Measurements from ENCODE around the gene IGSF8. TPM values are rescaled to one million over a fixed set of nuclear protein-coding genes. Genes with fewer than 3 reads are reported as not detected.

Gene IGSF8
- total RNA-seq, 1 donor from 2014 or later, result 35.9 TPM

DNA sequence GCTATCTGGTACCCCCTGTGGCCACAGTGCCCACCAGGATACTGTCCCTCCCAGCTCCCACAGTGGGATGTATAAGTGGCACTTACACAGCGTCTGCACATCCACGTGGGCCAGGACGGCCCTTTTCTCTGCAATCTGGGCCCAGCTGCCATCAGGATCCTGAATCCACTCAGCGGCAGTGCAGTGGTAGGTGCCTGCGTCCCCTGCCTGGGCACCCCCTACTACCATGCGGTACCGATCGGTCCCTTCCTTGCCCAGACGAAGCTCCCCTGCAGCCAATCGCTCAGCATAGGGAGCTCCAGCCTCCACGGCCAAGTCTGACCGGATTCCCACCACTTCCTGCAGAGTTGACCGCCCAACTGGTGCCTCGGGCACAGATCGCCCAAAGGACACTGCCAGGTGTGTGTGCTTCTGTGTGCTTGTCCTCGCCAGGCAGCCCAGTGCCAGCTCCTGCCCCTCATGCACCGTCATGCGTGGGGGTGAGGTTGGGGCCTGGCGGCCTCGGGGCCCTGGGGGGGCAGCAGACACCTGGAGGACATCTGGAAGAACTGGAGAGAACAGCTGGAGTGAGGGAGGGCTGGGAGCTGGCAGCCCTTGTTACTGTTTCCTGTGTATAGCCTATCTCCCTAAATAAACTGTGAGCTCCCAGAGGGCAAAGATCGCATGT, 4.7 kb downstream of the IGSF8 start:
- Histone ChIP-seq H3K36me3 (peaks cover 56% of the 10 kb centered on the region), H3K27ac (no peak overlapping the region), H3K4me3 (no peak overlapping the region), H3K27me3 (ENCODE audit: low read depth) (no peaks in the 10 kb centered on the region), H3K9me3 (no peaks in the 10 kb centered on the region), H3K4me1 (peaks cover 24% of the 10 kb centered on the region)
- no peak for ATAC-seq
- intact Hi-C loops (cut with DNase I), result no loop called here
- TF ChIP-seq, protein P1, sequence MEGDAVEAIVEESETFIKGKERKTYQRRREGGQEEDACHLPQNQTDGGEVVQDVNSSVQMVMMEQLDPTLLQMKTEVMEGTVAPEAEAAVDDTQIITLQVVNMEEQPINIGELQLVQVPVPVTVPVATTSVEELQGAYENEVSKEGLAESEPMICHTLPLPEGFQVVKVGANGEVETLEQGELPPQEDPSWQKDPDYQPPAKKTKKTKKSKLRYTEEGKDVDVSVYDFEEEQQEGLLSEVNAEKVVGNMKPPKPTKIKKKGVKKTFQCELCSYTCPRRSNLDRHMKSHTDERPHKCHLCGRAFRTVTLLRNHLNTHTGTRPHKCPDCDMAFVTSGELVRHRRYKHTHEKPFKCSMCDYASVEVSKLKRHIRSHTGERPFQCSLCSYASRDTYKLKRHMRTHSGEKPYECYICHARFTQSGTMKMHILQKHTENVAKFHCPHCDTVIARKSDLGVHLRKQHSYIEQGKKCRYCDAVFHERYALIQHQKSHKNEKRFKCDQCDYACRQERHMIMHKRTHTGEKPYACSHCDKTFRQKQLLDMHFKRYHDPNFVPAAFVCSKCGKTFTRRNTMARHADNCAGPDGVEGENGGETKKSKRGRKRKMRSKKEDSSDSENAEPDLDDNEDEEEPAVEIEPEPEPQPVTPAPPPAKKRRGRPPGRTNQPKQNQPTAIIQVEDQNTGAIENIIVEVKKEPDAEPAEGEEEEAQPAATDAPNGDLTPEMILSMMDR (IDR thresholded peaks at IDR 0.05), result no peak
- DNase-seq, result no peak

DNA sequence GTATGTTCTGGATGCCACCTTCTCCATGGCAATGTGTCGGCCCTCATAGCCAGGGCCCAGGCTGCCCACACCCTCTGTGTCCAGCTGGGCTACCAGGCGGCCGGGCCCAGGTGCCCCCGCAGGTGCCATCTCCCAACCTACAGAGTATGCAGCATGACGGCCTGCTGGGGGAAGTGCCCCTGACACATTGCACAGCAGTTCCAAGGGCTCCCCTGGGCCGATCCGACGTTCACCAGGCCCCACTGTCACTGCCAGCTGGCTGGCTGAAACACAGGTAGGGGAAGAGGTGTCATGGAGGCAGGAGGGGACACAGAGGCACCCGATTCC, 5.4 kb downstream of the IGSF8 start:
- no peaks in the 10 kb centered on the region for H3K9me3 ChIP-seq
- H3K27me3 ChIP-seq (ENCODE audit: low read depth), result no peaks in the 10 kb centered on the region
- peaks cover 63% of the 10 kb centered on the region for H3K36me3 ChIP-seq
- no peak for ATAC-seq
- H3K4me3 ChIP-seq, result no peak overlapping the region
- H3K4me1 ChIP-seq, result peaks cover 24% of the 10 kb centered on the region
- H3K27ac ChIP-seq, result no peak overlapping the region
- TF ChIP-seq, protein P1 (IDR thresholded peaks at IDR 0.05), result no peak
- no peak for DNase-seq
- intact Hi-C loops (cut with DNase I), result no loop called here

DNA sequence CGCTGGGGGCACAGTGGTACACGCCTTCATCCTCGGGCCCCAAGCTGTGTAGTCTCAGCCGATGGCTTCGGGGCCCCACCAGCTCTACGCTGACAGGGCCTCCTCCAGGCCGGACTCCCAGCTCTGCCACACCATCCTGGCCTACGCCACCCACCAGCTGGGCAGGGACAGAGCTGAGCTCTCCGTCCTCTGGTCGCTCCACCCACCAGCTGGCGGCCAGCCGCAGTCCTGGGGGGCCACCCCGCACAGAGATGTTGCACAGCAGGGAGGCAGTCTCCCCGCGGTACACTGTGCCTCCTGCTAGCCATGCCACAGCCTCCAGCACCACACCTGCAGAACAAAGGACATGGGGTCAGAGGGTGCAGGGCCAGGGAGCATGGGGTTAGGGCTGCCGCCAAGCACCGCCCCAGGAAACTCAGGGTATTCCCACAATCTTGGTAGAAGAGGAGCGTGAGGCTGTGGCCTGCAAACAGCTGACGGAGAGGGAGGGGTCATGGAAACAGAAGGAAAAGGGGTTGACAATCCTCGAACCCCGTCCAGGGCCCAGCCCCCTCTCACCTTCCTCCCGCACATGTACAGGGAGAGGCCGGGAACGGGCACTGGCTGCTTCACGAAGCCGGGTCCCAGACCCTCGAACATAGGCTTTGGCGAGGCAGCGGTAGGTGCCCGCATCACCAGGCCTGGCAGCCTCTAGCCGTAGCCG, 5.9 kb downstream of the IGSF8 start:
- ATAC-seq, result no peak
- H3K4me3 ChIP-seq, result no peak overlapping the region
- no peak overlapping the region for H3K27ac ChIP-seq
- TF ChIP-seq, protein P1 (IDR thresholded peaks at IDR 0.05), result no peak
- H3K9me3 ChIP-seq, result no peaks in the 10 kb centered on the region
- DNase-seq, result no peak
- peaks cover 66% of the 10 kb centered on the region for H3K36me3 ChIP-seq
- peaks cover 19% of the 10 kb centered on the region for H3K4me1 ChIP-seq
- no peaks in the 10 kb centered on the region for H3K27me3 ChIP-seq (ENCODE audit: low read depth)
- intact Hi-C loops (cut with DNase I), result no loop called here

DNA sequence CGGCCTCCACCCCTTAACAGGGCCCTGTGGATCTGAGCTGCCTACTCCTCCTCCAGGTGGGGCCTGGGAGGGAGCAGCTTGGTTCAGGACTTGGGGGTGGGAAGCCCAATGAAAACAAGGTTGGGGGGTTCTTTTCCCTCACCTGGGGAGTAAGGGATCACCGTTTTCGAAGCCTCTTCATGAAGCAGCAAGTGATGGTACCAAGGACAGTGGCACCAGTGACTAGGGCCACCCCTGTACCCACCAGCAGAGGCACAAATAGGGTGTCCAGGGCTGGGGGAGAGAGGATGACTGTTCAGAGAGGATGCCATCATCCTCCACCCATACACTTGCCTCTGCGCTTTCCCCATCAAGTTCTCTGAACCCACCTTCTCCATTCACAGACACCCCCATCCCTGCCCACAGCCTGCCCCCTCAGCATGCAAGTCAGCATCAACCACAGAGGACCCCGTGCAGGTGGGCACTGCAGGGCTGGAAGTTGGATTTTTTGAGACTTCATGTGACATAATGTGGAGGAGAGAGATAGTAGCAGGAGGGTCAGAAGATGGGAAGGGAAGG, 6.7 kb downstream of the IGSF8 start:
- DNase-seq (no peak), ATAC-seq (no peak)
- Histone ChIP-seq H3K27me3 (ENCODE audit: low read depth) (no peaks in the 10 kb centered on the region), H3K36me3 (peaks cover 66% of the 10 kb centered on the region), H3K27ac (no peak overlapping the region), H3K9me3 (no peaks in the 10 kb centered on the region), H3K4me3 (no peak overlapping the region), H3K4me1 (peaks cover 11% of the 10 kb centered on the region)
- TF ChIP-seq, protein P1 (IDR thresholded peaks at IDR 0.05), result no peak
- intact Hi-C loops (cut with DNase I), result no loop called here

DNA sequence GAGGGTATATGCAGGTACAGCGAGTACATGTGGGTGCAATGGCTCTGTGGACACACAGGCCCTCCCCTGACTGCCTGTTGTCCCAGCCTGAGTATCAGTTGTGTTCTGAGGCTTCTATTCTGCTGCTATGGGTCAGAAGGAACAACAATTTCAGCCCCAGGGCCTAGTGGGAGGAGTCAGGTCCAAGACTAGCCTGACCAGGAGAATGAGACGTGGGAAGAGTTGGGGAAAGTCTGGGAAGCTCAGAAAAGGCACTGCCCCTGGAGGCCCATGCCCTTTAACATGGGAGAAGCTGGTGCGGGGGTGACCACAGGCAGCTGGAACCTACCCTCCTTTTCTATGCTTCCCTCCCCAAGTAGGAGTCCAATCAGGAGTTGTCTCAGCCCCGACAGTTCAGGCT, 7.7 kb downstream of the IGSF8 start:
- Histone ChIP-seq H3K4me3 (no peak overlapping the region), H3K9me3 (no peaks in the 10 kb centered on the region), H3K36me3 (peaks cover 66% of the 10 kb centered on the region), H3K27ac (no peak overlapping the region), H3K27me3 (ENCODE audit: low read depth) (no peaks in the 10 kb centered on the region), H3K4me1 (peaks cover 1% of the 10 kb centered on the region)
- TF ChIP-seq, protein P1 (IDR thresholded peaks at IDR 0.05), result no peak
- no peak for ATAC-seq
- no peak for DNase-seq
- intact Hi-C loops (cut with DNase I), result no loop called here

Data from lower lobe of right lung (tissue), 2 donors.